B cell (primary cell): Measurements from ENCODE around the gene H6PD. TPM values are rescaled to one million over a fixed set of nuclear protein-coding genes. Genes with fewer than 3 reads are reported as not detected.

ENCODE experiments used
- ATAC-seq: fragments of 200-7000 bp; cut with Tn5 transposase; one replicate; pipeline ENCODE4 v1.10.0; 2021; ENCODE audit warnings: low read depth, mild to moderate bottlenecking, moderate number of reproducible peaks, moderate library complexity
- CTCF ChIA-PET: fragments of 350-600 bp; sonication (Branson Sonifier 250); formaldehyde crosslinking; loops from one replicate; lab custom pipeline; 2021; ENCODE audit warnings: antibody characterized with exemption, inconsistent platforms; lab: Charles Lee
- POLR2A ChIA-PET: fragments of 350-600 bp; sonication (Branson Sonifier 250); formaldehyde crosslinking; loops from one replicate; lab custom pipeline; 2021; ENCODE audit warnings: antibody characterized with exemption; lab: Charles Lee
- DNase-seq: peaks from one replicate; pipeline ENCODE4 v3.0.0; 2013
- H2AFZ ChIP-seq: 2 replicates; pipeline ENCODE4 v1.6.1; 2012; ENCODE audit warnings: mild to moderate bottlenecking, low read depth, low read length; ENCODE audit not compliant: insufficient read depth, poor library complexity, severe bottlenecking
- H3K27ac ChIP-seq, 2 donors: 1 replicate in 1 of 2; 2 replicates in 1 of 2; pipeline ENCODE4 v1.5.1; 2012 to 2013; ENCODE audit warnings: low read length in 2 of 2, mild to moderate bottlenecking in 2 of 2, moderate library complexity in 1 of 2
- H3K27me3 ChIP-seq, 4 experiments: fragments of 200-600 bp in 1 of 4; sonication (generic) in 1 of 4; replicated peaks in 1 of 4; 1 replicate in 2 of 4; 2 replicates in 2 of 4; pipeline versions ENCODE4 v1.6.1 to v1.7.0; 2013 to 2016; ENCODE audit warnings: low read length in 3 of 4, mild to moderate bottlenecking in 2 of 4, mixed read lengths in 1 of 4, moderate library complexity in 1 of 4; ENCODE audit not compliant: insufficient read depth in 4 of 4, control insufficient read depth in 3 of 4; ENCODE audit errors: control extremely low read depth in 1 of 4
- H3K36me3 ChIP-seq, 2 experiments: replicated peaks in 1 of 2; 1 replicate in 1 of 2; 2 replicates in 1 of 2; pipeline versions ENCODE4 v1.6.1 to v1.7.1; 2013; ENCODE audit warnings: low read length in 1 of 2; ENCODE audit not compliant: insufficient read depth in 2 of 2, control insufficient read depth in 1 of 2; ENCODE audit errors: control extremely low read depth in 1 of 2, extremely low read depth in 1 of 2
- H3K4me1 ChIP-seq, 2 donors: fragments of 200-600 bp in 1 of 2; sonication (generic) in 1 of 2; 1 replicate in 1 of 2; 2 replicates in 1 of 2; pipeline versions ENCODE4 v1.5.1 to v1.6.1; 2013 to 2017; ENCODE audit warnings: low read length in 2 of 2; ENCODE audit not compliant: control insufficient read depth in 2 of 2, insufficient read depth in 2 of 2
- H3K4me2 ChIP-seq: replicated peaks from 2 replicates; pipeline ENCODE3; 2012; ENCODE audit warnings: mild to moderate bottlenecking, low read depth, low read length; ENCODE audit not compliant: poor library complexity, severe bottlenecking
- H3K4me3 ChIP-seq, 5 experiments: fragments of 200-600 bp in 1 of 5; sonication (generic) in 1 of 5; 1 replicate in 3 of 5; 2 replicates in 2 of 5; pipeline versions ENCODE4 v1.5.1 to v1.7.0; 2011 to 2016; ENCODE audit warnings: low read length in 4 of 5, mild to moderate bottlenecking in 4 of 5, low read depth in 2 of 5, control low read depth in 1 of 5, moderate library complexity in 1 of 5; ENCODE audit not compliant: insufficient read depth in 1 of 5; ENCODE audit errors: control extremely low read depth in 1 of 5, extremely low read depth in 1 of 5
- H3K79me2 ChIP-seq: fragments of 200-600 bp; sonication (generic); one replicate; pipeline ENCODE4 v1.6.0; 2016; ENCODE audit warnings: low read length; ENCODE audit not compliant: control insufficient read depth, insufficient read depth
- H3K9ac ChIP-seq: fragments of 200-600 bp; sonication (generic); 2 replicates; pipeline ENCODE4 v1.6.1; 2017; ENCODE audit warnings: mild to moderate bottlenecking, low read length, moderate library complexity
- H3K9me3 ChIP-seq, 3 donors: one replicate each; pipeline versions ENCODE4 v1.6.1 to v1.7.1; 2013; ENCODE audit warnings: low read length in 2 of 3; ENCODE audit not compliant: control insufficient read depth in 2 of 3, insufficient read depth in 1 of 3; ENCODE audit errors: control extremely low read depth in 1 of 3
- H4K20me1 ChIP-seq: 2 replicates; pipeline ENCODE4 v1.6.0; 2012; ENCODE audit warnings: mild to moderate bottlenecking, low read length; ENCODE audit not compliant: insufficient read depth, control insufficient read depth, poor library complexity, severe bottlenecking
- H3K27ac Mint-ChIP-seq: one replicate; pipeline ENCODE4 v1.8.0; 2021; ENCODE audit warnings: mixed read lengths
- H3K27me3 Mint-ChIP-seq: one replicate; pipeline ENCODE4 v1.8.0; 2021; ENCODE audit warnings: mixed read lengths
- H3K4me1 Mint-ChIP-seq: one replicate; pipeline ENCODE4 v1.8.0; 2021; ENCODE audit warnings: mixed read lengths
- H3K4me3 Mint-ChIP-seq: one replicate; pipeline ENCODE4 v1.8.0; 2021; ENCODE audit warnings: mixed read lengths
- H3K9me3 Mint-ChIP-seq: one replicate; pipeline ENCODE4 v1.8.0; 2022; ENCODE audit warnings: mixed read lengths; ENCODE audit not compliant: insufficient read depth
- CTCF ChIP-seq: fragments of 200-600 bp; IDR thresholded peaks from one replicate; pipeline ENCODE4 v1.8.0; 2022; ENCODE audit warnings: antibody characterized with exemption, mild to moderate bottlenecking
- EZH2 ChIP-seq: IDR thresholded peaks from 2 replicates; pipeline ENCODE4 v1.6.1; 2012; ENCODE audit warnings: borderline replicate concordance, low read depth, mild to moderate bottlenecking, moderate library complexity, low read length; ENCODE audit not compliant: insufficient read depth, poor library complexity, severe bottlenecking
- WGBS: methylation state at CpG from one replicate; pipeline ENCODE4 v1.1.5; 2013; ENCODE audit warnings: missing lambda C conversion rate; ENCODE audit not compliant: insufficient coverage; 5-methylcytosine and 5-hydroxymethylcytosine counted together
- intact Hi-C: fragments of 100-400 bp; cut with micrococcal nuclease; formaldehyde crosslinking; loops from one replicate; pipeline ENCODE4 v1.10.0; 2022
- polyA plus RNA-seq: library from polyadenylated mRNA; depleted of rRNA; stranded (reverse); fragments of >200 nt; gene quantifications from 2 replicates; pipeline ENCODE4 v1.2.3, GENCODE V29; 2012
- total RNA-seq, 2 donors: library from RNA; stranded (reverse); fragments of 120-200 nt in 1 of 2; gene quantifications; 1 replicate in 1 of 2; 2 replicates in 1 of 2; pipeline versions ENCODE4 v1.2.3 to v1.2.4, GENCODE V29; 2013 to 2022

Gene H6PD
- total and polyA plus RNA-seq, 2 donors (not counting 1 experiment from before 2014, with no cell fraction given): 11.3 to 30.2 TPM

- Histone ChIP-seq H3K79me2 (peaks cover 38% of the 10 kb centered on the region), H2AFZ (no peak overlapping the region), H3K9me3 (no peaks in the 10 kb centered on the region), H3K27ac (no peak overlapping the region), H3K4me2 (no peak overlapping the region), H4K20me1 (peaks cover 45% of the 10 kb centered on the region), H3K9ac (no peak overlapping the region), H3K36me3 (peaks cover 7 to 42% of the 10 kb centered on the region in 2 experiments), H3K4me1 (peaks cover 0 to 8% of the 10 kb centered on the region in 2 donors), H3K27me3 (no peaks in the 10 kb centered on the region), H3K4me3 (no peak overlapping the region)
- ATAC-seq (no peak), DNase-seq (no peak)
- H3K9me3 Mint-ChIP-seq: no peaks in the 10 kb centered on the region
- intact Hi-C loops: no loop called here
- ChIA-PET CTCF (no interaction called here), POLR2A (no interaction called here)
- no peak overlapping the region for H3K27ac Mint-ChIP-seq
- TF ChIP-seq EZH2: no peak
- TF ChIP-seq CTCF: no peak
- H3K27me3 Mint-ChIP-seq: no peaks in the 10 kb centered on the region
- peaks cover 10% of the 10 kb centered on the region for H3K4me1 Mint-ChIP-seq
- 98% methylated on average over 7 of the region's 9 CpGs for WGBS
- no peak overlapping the region for H3K4me3 Mint-ChIP-seq
These were observed 11.1 kb downstream of the H6PD start for GRCh38 chr1:9245661-9246060.

- Histone ChIP-seq H3K4me3 (no peak overlapping the region), H3K9me3 (no peaks in the 10 kb centered on the region), H3K4me1 (peaks cover 0 to 8% of the 10 kb centered on the region in 2 donors), H3K36me3 (peaks cover 7 to 48% of the 10 kb centered on the region in 2 experiments), H3K9ac (no peak overlapping the region), H3K79me2 (peaks cover 37% of the 10 kb centered on the region), H4K20me1 (peaks cover 44% of the 10 kb centered on the region), H3K4me2 (no peak overlapping the region), H3K27me3 (no peaks in the 10 kb centered on the region), H2AFZ (no peak overlapping the region), H3K27ac (no peak overlapping the region)
- CTCF ChIA-PET: no interaction called here
- Mint-ChIP-seq H3K27me3 (no peaks in the 10 kb centered on the region), H3K4me1 (peaks cover 10% of the 10 kb centered on the region), H3K4me3 (no peak overlapping the region), H3K27ac (no peak overlapping the region), H3K9me3 (no peaks in the 10 kb centered on the region)
- intact Hi-C loops: no loop called here
- WGBS: 99% methylated on average over 5 of the region's 5 CpGs
- DNase-seq (no peak), ATAC-seq (no peak)
- POLR2A ChIA-PET: no interaction called here
- TF ChIP-seq CTCF: no peak
- no peak for TF ChIP-seq EZH2
These were observed 11.6 kb downstream of the H6PD start for GRCh38 chr1:9246215-9246614.
